Erythroblast (primary cell): ENCODE measurements around the gene TMEM14A.

Experiments
- GATA1 ChIP-seq: IDR thresholded peaks from 2 replicates; pipeline ENCODE4 v1.6.1; 2011; ENCODE audit warnings: low read depth, mild to moderate bottlenecking, control low read depth, low read length, moderate library complexity
- POLR2A ChIP-seq: IDR thresholded peaks from 2 replicates; pipeline ENCODE4 v1.6.1; 2011; ENCODE audit warnings: mild to moderate bottlenecking, low read length

- TF ChIP-seq POLR2A (no peak), GATA1 (no peak)
Measured at GRCh38 chr6:52736145-52736544, 65.2 kb downstream of the TMEM14A start.
